ENCODE data around the gene ABHD2.

The ABHD2 gene

GRCh38 chr15:89097313-89097712 lies 9.1 kb downstream of the ABHD2 start:
- DNase-seq (ENCODE audit: low read depth in 2 of 2), result no peak

GRCh38 chr15:89098281-89098680 lies 10.0 kb downstream of the ABHD2 start:
- DNase-seq (ENCODE audit: low read depth in 2 of 2), result no peak

- DNase-seq (ENCODE audit: low read depth in 2 of 2), result no peak
Observed at GRCh38 chr15:89099968-89100367, 11.7 kb downstream of the ABHD2 start.

- DNase-seq (ENCODE audit: low read depth in 2 of 2), result no peak
Observed at GRCh38 chr15:89101302-89102193, 13.3 kb downstream of the ABHD2 start.

- no peak for DNase-seq (ENCODE audit: low read depth in 2 of 2)
Observed at GRCh38 chr15:89103481-89104171, 15.4 kb downstream of the ABHD2 start.

GRCh38 chr15:89104172-89104564 lies 15.9 kb downstream of the ABHD2 start:
- DNase-seq (ENCODE audit: low read depth in 2 of 2), result no peak

- DNase-seq (ENCODE audit: low read depth in 2 of 2), result no peak
Observed at GRCh38 chr15:89105147-89105546, 16.9 kb downstream of the ABHD2 start.

- no peak for DNase-seq (ENCODE audit: low read depth in 2 of 2)
Observed at GRCh38 chr15:89106200-89106599, 17.9 kb downstream of the ABHD2 start.

GRCh38 chr15:89107984-89108383 lies 19.7 kb downstream of the ABHD2 start:
- no peak for DNase-seq (ENCODE audit: low read depth in 2 of 2)

GRCh38 chr15:89108835-89109234 lies 20.6 kb downstream of the ABHD2 start:
- DNase-seq (ENCODE audit: low read depth in 2 of 2), result no peak

- DNase-seq (ENCODE audit: low read depth in 2 of 2), result no peak
Observed at GRCh38 chr15:89109238-89109637, 21.0 kb downstream of the ABHD2 start.

- no peak for DNase-seq (ENCODE audit: low read depth in 2 of 2)
Observed at GRCh38 chr15:89110060-89110459, 21.8 kb downstream of the ABHD2 start.

GRCh38 chr15:89111352-89111751 lies 23.1 kb downstream of the ABHD2 start:
- DNase-seq (ENCODE audit: low read depth in 2 of 2), result no peak

- DNase-seq (ENCODE audit: low read depth in 2 of 2), result no peak
Observed at GRCh38 chr15:89111961-89112340, 23.7 kb downstream of the ABHD2 start.

- DNase-seq (ENCODE audit: low read depth in 2 of 2), result no peak
Observed at GRCh38 chr15:89112341-89112971, 24.2 kb downstream of the ABHD2 start.

GRCh38 chr15:89113296-89114024 lies 25.2 kb downstream of the ABHD2 start:
- DNase-seq (ENCODE audit: low read depth in 2 of 2), result no peak

- DNase-seq (ENCODE audit: low read depth in 2 of 2), result no peak
Observed at GRCh38 chr15:89114990-89115389, 26.7 kb downstream of the ABHD2 start.

GRCh38 chr15:89115547-89115946 lies 27.3 kb downstream of the ABHD2 start:
- no peak for DNase-seq (ENCODE audit: low read depth in 2 of 2)

GRCh38 chr15:89116404-89116803 lies 28.1 kb downstream of the ABHD2 start:
- no peak for DNase-seq (ENCODE audit: low read depth in 2 of 2)

GRCh38 chr15:89117790-89118189 lies 29.5 kb downstream of the ABHD2 start:
- no peak for DNase-seq (ENCODE audit: low read depth in 2 of 2)

GRCh38 chr15:89118481-89118989 lies 30.3 kb downstream of the ABHD2 start:
- DNase-seq (ENCODE audit: low read depth in 2 of 2), result no peak

Measured in stimulated activated CD4-positive, alpha-beta T cell treated with anti-CD3 and anti-CD28 coated beads, Interleukin-15, amount 100 ng/mL, for 48 hours (primary cell).